WTC11 (cell line): ENCODE results near the gene AKIRIN2. TPM values are rescaled to one million over a fixed set of nuclear protein-coding genes. Genes with fewer than 3 reads are reported as not detected.
A peak's percentile ranks its signal among the peaks of the same experiment; 100 is the strongest.

Experiments used
- ATAC-seq: fragments of 200-7000 bp; cut with Tn5 transposase; 2 replicates; pipeline ENCODE4 v1.10.0; 2021; ENCODE audit warnings: mild to moderate bottlenecking, moderate library complexity
- CTCF ChIA-PET: fragments of 300-600 bp; sonication (Branson Sonifier 250); formaldehyde crosslinking; loops from one replicate; lab custom pipeline; 2021; ENCODE audit warnings: antibody characterized with exemption; lab: Charles Lee
- POLR2A ChIA-PET: fragments of 350-600 bp; sonication (Branson Sonifier 250); formaldehyde crosslinking; loops from one replicate; lab custom pipeline; 2021; ENCODE audit warnings: antibody characterized with exemption; lab: Charles Lee
- DNase-seq: peaks from one replicate; pipeline ENCODE4 v3.0.0; 2021; ENCODE audit warnings: low spot score
- H3K27ac Mint-ChIP-seq: 2 replicates; pipeline ENCODE4 v1.8.0; 2021; ENCODE audit warnings: mixed read lengths
- H3K27me3 Mint-ChIP-seq: 2 replicates; pipeline ENCODE4 v1.8.0; 2021; ENCODE audit warnings: low read depth, mild to moderate bottlenecking, moderate library complexity, mixed read lengths
- H3K36me3 Mint-ChIP-seq: 2 replicates; pipeline ENCODE4 v1.8.0; 2021; ENCODE audit warnings: mixed read lengths
- H3K4me1 Mint-ChIP-seq: 2 replicates; pipeline ENCODE4 v1.8.0; 2022; ENCODE audit warnings: mixed read lengths
- H3K4me3 Mint-ChIP-seq: 2 replicates; pipeline ENCODE4 v1.8.0; 2021; ENCODE audit warnings: mild to moderate bottlenecking, moderate library complexity, mixed read lengths
- H3K9me3 Mint-ChIP-seq: 2 replicates; pipeline ENCODE4 v1.8.0; 2021; ENCODE audit warnings: mixed read lengths
- ARID4B ChIP-seq: sonication (generic); formaldehyde crosslinking; IDR thresholded peaks from 2 replicates; pipeline ENCODE4 v1.8.0; 2023; ENCODE audit warnings: missing genetic modification reagents, mild to moderate bottlenecking, borderline replicate concordance
- ATF6 ChIP-seq: sonication (generic); formaldehyde crosslinking; IDR thresholded peaks from 2 replicates; pipeline ENCODE4 v1.8.1; 2023; ENCODE audit warnings: mild to moderate bottlenecking, missing genetic modification reagents
- CREM ChIP-seq: sonication (generic); formaldehyde crosslinking; IDR thresholded peaks from 2 replicates; pipeline ENCODE4 v1.8.1; 2022; ENCODE audit warnings: mild to moderate bottlenecking, missing genetic modification reagents, moderate library complexity
- FOXJ3 ChIP-seq: sonication (generic); formaldehyde crosslinking; IDR thresholded peaks from 2 replicates; pipeline ENCODE4 v1.9.0; 2021; ENCODE audit warnings: missing genetic modification reagents, mild to moderate bottlenecking, borderline replicate concordance
- FOXK1 ChIP-seq: sonication (generic); formaldehyde crosslinking; IDR thresholded peaks from 2 replicates; pipeline ENCODE4 v1.8.0; 2022; ENCODE audit warnings: mild to moderate bottlenecking, moderate library complexity, missing genetic modification reagents
- FOXP1 ChIP-seq: sonication (generic); formaldehyde crosslinking; IDR thresholded peaks from 2 replicates; pipeline ENCODE4 v1.8.0; 2022; ENCODE audit warnings: missing genetic modification reagents, mild to moderate bottlenecking, moderate library complexity, borderline replicate concordance
- FOXP4 ChIP-seq: sonication (generic); formaldehyde crosslinking; IDR thresholded peaks from 2 replicates; pipeline ENCODE4 v1.8.0; 2022; ENCODE audit warnings: mild to moderate bottlenecking, missing genetic modification reagents
- GTF2I ChIP-seq: fragments of 250-450 bp; sonication (Bioruptor Pico); conservative IDR thresholded peaks from 2 replicates; pipeline ENCODE4 v1.4.0; 2021; ENCODE audit warnings: mild to moderate bottlenecking
- HMGA2 ChIP-seq: fragments of 250-450 bp; sonication (Bioruptor Pico); IDR thresholded peaks from 2 replicates; pipeline ENCODE4 v1.4.0; 2021; ENCODE audit warnings: mild to moderate bottlenecking, moderate library complexity
- HMGXB4 ChIP-seq: sonication (generic); formaldehyde crosslinking; IDR thresholded peaks from 2 replicates; pipeline ENCODE4 v1.8.1; 2023; ENCODE audit warnings: mild to moderate bottlenecking, moderate library complexity, missing genetic modification reagents
- IRF2 ChIP-seq: sonication (generic); formaldehyde crosslinking; IDR thresholded peaks from 2 replicates; pipeline ENCODE4 v1.8.0; 2022; ENCODE audit warnings: low read depth, missing genetic modification reagents, borderline replicate concordance
- KAT7 ChIP-seq: sonication (generic); formaldehyde crosslinking; IDR thresholded peaks from 2 replicates; pipeline ENCODE4 v1.8.1; 2023; ENCODE audit warnings: missing genetic modification reagents, mild to moderate bottlenecking, borderline replicate concordance
- MXD4 ChIP-seq: fragments of 250-450 bp; sonication (Bioruptor Pico); IDR thresholded peaks from 2 replicates; pipeline ENCODE4 v1.8.0; 2021; ENCODE audit warnings: mild to moderate bottlenecking, moderate library complexity, borderline replicate concordance
- NFATC4 ChIP-seq: fragments of 250-450 bp; sonication (Bioruptor Pico); IDR thresholded peaks from 2 replicates; pipeline ENCODE4 v1.9.0; 2021; ENCODE audit warnings: mild to moderate bottlenecking
- NFYB ChIP-seq: sonication (generic); formaldehyde crosslinking; conservative IDR thresholded peaks from 2 replicates; pipeline ENCODE4 v1.8.0; 2022; ENCODE audit warnings: low read depth, missing genetic modification reagents
- NR2C2 ChIP-seq: sonication (generic); formaldehyde crosslinking; IDR thresholded peaks from 2 replicates; pipeline ENCODE4 v1.8.0; 2022; ENCODE audit warnings: mild to moderate bottlenecking, missing genetic modification reagents
- OVOL2 ChIP-seq: fragments of 250-450 bp; sonication (Bioruptor Pico); IDR thresholded peaks from 2 replicates; pipeline ENCODE4 v1.9.0; 2021; ENCODE audit warnings: mild to moderate bottlenecking, borderline replicate concordance
- RORB ChIP-seq: fragments of 250-450 bp; sonication (Bioruptor Pico); IDR thresholded peaks from 2 replicates; pipeline ENCODE4 v1.9.0; 2021; ENCODE audit warnings: mild to moderate bottlenecking
- ZNF232 ChIP-seq: sonication (generic); formaldehyde crosslinking; IDR thresholded peaks from 2 replicates; pipeline ENCODE4 v1.8.0; 2022; ENCODE audit warnings: mild to moderate bottlenecking, missing genetic modification reagents
- ZNF671 ChIP-seq: fragments of 250-450 bp; sonication (Bioruptor Pico); IDR thresholded peaks from 2 replicates; pipeline ENCODE4 v1.8.0; 2021; ENCODE audit warnings: mild to moderate bottlenecking
- ZSCAN18 ChIP-seq: fragments of 250-450 bp; sonication (Bioruptor Pico); IDR thresholded peaks from 2 replicates; pipeline ENCODE4 v2.1.2; 2022; ENCODE audit warnings: mild to moderate bottlenecking, moderate library complexity
- total RNA-seq: library from RNA; stranded (reverse); gene quantifications from 3 replicates; pipeline ENCODE4 v1.2.3, GENCODE V29; 2021

The AKIRIN2 gene
- total RNA-seq, 1 experiment from 2014 or later = 90.2 TPM

- ATAC-seq (no peak), DNase-seq (no peak)
- Mint-ChIP-seq H3K27me3 (no peaks in the 10 kb centered on the region), H3K27ac (peak overlapping the region; percentile 38; the same call in 1 of the 2 replicates), H3K9me3 (no peaks in the 10 kb centered on the region), H3K4me1 (peaks cover 61% of the 10 kb centered on the region), H3K36me3 (peaks cover 20% of the 10 kb centered on the region), H3K4me3 (no peak overlapping the region)
- ChIA-PET CTCF (no interaction called here), POLR2A (no interaction called here)
- no peak for TF ChIP-seq HMGXB4 (CRISPR knock-in tag)
- TF ChIP-seq ATF6 (CRISPR knock-in tag) = no peak
- TF ChIP-seq OVOL2 = no peak
- no peak for TF ChIP-seq MXD4 (CRISPR knock-in tag)
- TF ChIP-seq ZNF232 (CRISPR knock-in tag) = no peak
- TF ChIP-seq NFYB (CRISPR knock-in tag) = no peak
- TF ChIP-seq ZNF671 (CRISPR knock-in tag) = no peak
- TF ChIP-seq HMGA2 = no peak
- TF ChIP-seq NFATC4 (CRISPR knock-in tag) = no peak
- TF ChIP-seq FOXP1 (CRISPR knock-in tag) = no peak
- TF ChIP-seq ARID4B (CRISPR knock-in tag) = no peak
- no peak for TF ChIP-seq FOXK1 (CRISPR knock-in tag)
- no peak for TF ChIP-seq NR2C2 (CRISPR knock-in tag)
- no peak for TF ChIP-seq FOXJ3 (CRISPR knock-in tag)
- TF ChIP-seq RORB (CRISPR knock-in tag) = no peak
- no peak for TF ChIP-seq ZSCAN18 (CRISPR knock-in tag)
- TF ChIP-seq GTF2I (CRISPR knock-in tag) = no peak
Measured at GRCh38 chr6:87683890-87684289, 18.1 kb downstream of the AKIRIN2 start.

- H3K4me1 Mint-ChIP-seq = peaks cover 52% of the 10 kb centered on the region
- ChIA-PET CTCF (no interaction called here), POLR2A (no interaction called here)
- ATAC-seq (no peak), DNase-seq (no peak)
- H3K36me3 Mint-ChIP-seq = peaks cover 33% of the 10 kb centered on the region
- no peaks in the 10 kb centered on the region for H3K27me3 Mint-ChIP-seq
- peak overlapping the region; percentile 59 for H3K27ac Mint-ChIP-seq
- no peak overlapping the region for H3K4me3 Mint-ChIP-seq
- H3K9me3 Mint-ChIP-seq = no peaks in the 10 kb centered on the region
- no peak for TF ChIP-seq ATF6 (CRISPR knock-in tag)
- no peak for TF ChIP-seq IRF2 (CRISPR knock-in tag)
- TF ChIP-seq CREM (CRISPR knock-in tag) = no peak
- TF ChIP-seq FOXK1 (CRISPR knock-in tag) = no peak
- no peak for TF ChIP-seq KAT7 (CRISPR knock-in tag)
- TF ChIP-seq FOXP4 (CRISPR knock-in tag) = no peak
Measured at GRCh38 chr6:87682310-87682709, 19.7 kb downstream of the AKIRIN2 start.
